HepG2 (cell line): ENCODE data around the gene CYP4F2. TPM values are rescaled to one million over a fixed set of nuclear protein-coding genes. Genes with fewer than 3 reads are reported as not detected.
A peak's percentile ranks its signal among the peaks of the same experiment; 100 is the strongest.

Source experiments
- ATAC-seq: fragments of 200-7000 bp; cut with Tn5 transposase; 3 replicates; pipeline ENCODE4 v1.9.1; 2020; ENCODE audit warnings: mild to moderate bottlenecking, moderate library complexity
- BruUV-seq: library from RNA; stranded (reverse); fragments of 400-500 nt; replicated peaks from 2 replicates; lab custom pipeline; 2021; lab: Mats Ljungman, UMichigan
- CTCF ChIA-PET: fragments of 300-600 bp; formaldehyde crosslinking; extraction: SDS; loops from one replicate; lab custom pipeline; 2021; ENCODE audit warnings: low total read pairs, inconsistent platforms, low intra/inter-chr PET ratio; lab: Yijun Ruan, JAX
- POLR2A ChIA-PET: fragments of 350-600 bp; sonication (Branson Sonifier 250); formaldehyde crosslinking; loops from one replicate; lab custom pipeline; 2020; ENCODE audit warnings: antibody characterized with exemption, inconsistent platforms; lab: Yijun Ruan, JAX
- DNase-seq: peaks from one replicate; pipeline ENCODE4 v3.0.0-alpha.2; 2015; ENCODE audit warnings: low spot score
- FAIRE-seq: peaks from 3 replicates; lab custom pipeline; 2011; peaks lifted over from hg19 to GRCh38; lab: Jason Lieb, UNC
- H2AFZ ChIP-seq: one replicate; pipeline ENCODE4 v1.6.1; 2011; ENCODE audit warnings: low read length, inconsistent platforms
- H3K27ac ChIP-seq: fragments of 300-600 bp; 3 replicates; pipeline ENCODE4 v1.8.0; 2011; ENCODE audit warnings: mixed run types, mild to moderate bottlenecking, mixed read lengths, low read length, inconsistent platforms; ENCODE audit not compliant: insufficient read depth; ENCODE audit errors: extremely low read length
- H3K27me3 ChIP-seq, 2 experiments: fragments of 200-600 bp in 1 of 2; 2 replicates in 1 of 2; 3 replicates in 1 of 2; pipeline versions ENCODE4 v1.6.0 to v1.8.0; 2011; ENCODE audit warnings: low read length in 2 of 2, mild to moderate bottlenecking in 2 of 2, moderate library complexity in 2 of 2, inconsistent platforms in 1 of 2; ENCODE audit not compliant: insufficient read depth in 2 of 2, control insufficient read depth in 1 of 2
- H3K36me3 ChIP-seq, 2 experiments: fragments of 200-600 bp in 1 of 2; replicated peaks in 1 of 2; 2 replicates in 1 of 2; 3 replicates in 1 of 2; pipeline versions ENCODE4 v1.5.1 to v1.8.0; 2011; ENCODE audit warnings: low read length in 2 of 2, inconsistent platforms in 1 of 2; ENCODE audit not compliant: insufficient read depth in 2 of 2, control insufficient read depth in 1 of 2
- H3K4me1 ChIP-seq: 2 replicates; pipeline ENCODE4 v1.5.1; 2012; ENCODE audit warnings: low read length, inconsistent platforms; ENCODE audit not compliant: insufficient read depth
- H3K4me2 ChIP-seq: 2 replicates; pipeline ENCODE4 v1.6.0; 2011; ENCODE audit warnings: low read depth, low read length, inconsistent platforms
- H3K4me3 ChIP-seq, 3 experiments: fragments of 200-600 bp in 1 of 3; sonication (generic), shearing (Covaris generic) in 1 of 3; replicated peaks in 1 of 3; 2 replicates each; pipeline ENCODE4 v1.5.1; 2011 to 2016; ENCODE audit warnings: low read length in 3 of 3, inconsistent platforms in 2 of 3, low read depth in 2 of 3, mild to moderate bottlenecking in 2 of 3, control low read depth in 1 of 3, mixed read lengths in 1 of 3; ENCODE audit not compliant: insufficient read depth in 1 of 3
- H3K79me2 ChIP-seq: one replicate; pipeline ENCODE4 v1.6.1; 2011; ENCODE audit warnings: low read length, inconsistent platforms; ENCODE audit not compliant: insufficient read depth
- H3K9ac ChIP-seq: 2 replicates; pipeline ENCODE4 v1.6.0; 2011; ENCODE audit warnings: mild to moderate bottlenecking, low read depth, low read length, inconsistent platforms; ENCODE audit not compliant: insufficient read depth
- H3K9me3 ChIP-seq: 2 replicates; pipeline ENCODE4 v1.5.1; 2012; ENCODE audit warnings: mild to moderate bottlenecking, low read length
- H4K20me1 ChIP-seq: 2 replicates; pipeline ENCODE4 v1.6.0; 2011; ENCODE audit warnings: inconsistent platforms, mild to moderate bottlenecking, low read length, moderate library complexity; ENCODE audit not compliant: insufficient read depth
- MNT ChIP-seq: fragments of 450-650 bp; IDR thresholded peaks from 2 replicates; pipeline ENCODE4 v1.6.1; 2016
- SKI ChIP-seq: fragments of 450-650 bp; IDR thresholded peaks from one replicate; pipeline ENCODE4 v1.6.1; 2018; ENCODE audit warnings: mild to moderate bottlenecking; ENCODE audit not compliant: partially characterized antibody
- SMAD3 ChIP-seq: sonication (generic); formaldehyde crosslinking; IDR thresholded peaks from 2 replicates; pipeline ENCODE4 v1.4.0; 2020; ENCODE audit warnings: missing genetic modification reagents
- SRSF9 ChIP-seq: fragments of 200-400 bp; formaldehyde crosslinking; IDR thresholded peaks from 2 replicates; pipeline ENCODE4 v1.6.1; 2018; ENCODE audit warnings: borderline replicate concordance, mild to moderate bottlenecking, low read depth, low read length; ENCODE audit not compliant: insufficient read depth, poor library complexity, severe bottlenecking
- ZNF142 ChIP-seq: sonication (generic); formaldehyde crosslinking; IDR thresholded peaks from 2 replicates; pipeline ENCODE4 v1.4.0; 2020; ENCODE audit warnings: missing genetic modification reagents
- ZNF318 ChIP-seq: sonication (generic); formaldehyde crosslinking; IDR thresholded peaks from 2 replicates; pipeline ENCODE4 v1.4.0; 2020; ENCODE audit warnings: mild to moderate bottlenecking, missing genetic modification reagents
- ZNF414 ChIP-seq: sonication (generic); formaldehyde crosslinking; IDR thresholded peaks from 2 replicates; pipeline ENCODE4 v1.5.0; 2020; ENCODE audit warnings: missing genetic modification reagents
- ZNF709 ChIP-seq: sonication (generic); formaldehyde crosslinking; IDR thresholded peaks from 2 replicates; pipeline ENCODE4 v1.5.0; 2020; ENCODE audit warnings: mild to moderate bottlenecking, missing genetic modification reagents
- WGBS: methylation state at CpG from one replicate; pipeline ENCODE4 v1.1.6; 2017; ENCODE audit warnings: low lambda C conversion rate; 5-methylcytosine and 5-hydroxymethylcytosine counted together
- in situ Hi-C: cut with HindIII; loops from 2 replicates; pipeline ENCODE4 v1.10.0; 2017; ENCODE audit warnings: low pct_unique_long_range_greater_than_20kb; ENCODE audit not compliant: extremely low pct_ligation_motif_present
- intact Hi-C: fragments of 100-400 bp; cut with micrococcal nuclease; formaldehyde crosslinking; loops from one replicate; pipeline ENCODE4 v1.10.0; 2022; ENCODE audit not compliant: unreplicated experiment
- polyA plus RNA-seq, 8 experiments: library from polyadenylated mRNA; depleted of rRNA in 3 of 8; stranded (reverse) in 7 of 8; unstranded in 1 of 8; fragments of >200 nt; fragmentation: Illumina TruSeq in 4 of 8; extraction: Trizol in 4 of 8; gene quantifications; 2 replicates each; pipeline versions ENCODE4 v1.2.1 to v1.2.3, GENCODE V29; 2011 to 2016; ENCODE audit warnings: low read depth in 4 of 8, missing spikeins in 1 of 8, mixed read lengths in 1 of 8; ENCODE audit not compliant: insufficient read depth in 1 of 8
- total RNA-seq, 5 experiments: library from RNA; depleted of rRNA; stranded (reverse); fragments of >200 nt; fragmentation: Illumina TruSeq; extraction: Trizol; gene quantifications; 2 replicates each; pipeline ENCODE4 v1.2.3, GENCODE V29; 2016; ENCODE audit warnings: low read depth in 1 of 5

Gene CYP4F2
- total and polyA plus RNA-seq, 2 of the 13 experiments (the other 11 are each of a cell fraction or from before 2014, with no cell fraction given), result 3.7 to 3.9 TPM

DNA sequence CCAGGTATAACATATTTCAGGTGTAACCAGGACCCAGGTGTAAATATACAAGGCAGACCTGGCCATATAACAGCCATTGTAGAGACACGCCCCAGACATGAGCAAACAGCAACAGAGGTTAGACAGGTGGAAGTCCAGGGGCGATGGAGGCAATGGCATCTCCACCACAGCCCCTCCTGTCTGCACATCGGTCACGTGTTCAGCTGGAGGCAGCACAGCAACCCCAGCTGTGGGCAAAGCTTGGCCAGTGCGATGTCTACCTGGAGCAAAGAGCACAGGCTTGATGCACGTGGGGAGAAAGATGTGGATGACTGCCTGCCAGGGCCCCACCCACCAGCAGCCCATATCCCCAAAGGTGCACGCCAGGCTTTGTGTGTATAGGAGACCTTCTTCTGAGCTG, 4.4 kb downstream of the CYP4F2 start:
- in situ Hi-C loops (no loop called here), intact Hi-C loops (no loop called here)
- FAIRE-seq (no peak), DNase-seq (no peak), ATAC-seq (peak; percentile 35)
- H2AFZ ChIP-seq, result no peak overlapping the region
- CTCF ChIA-PET, result no interaction called here
- peaks cover 34% of the 10 kb centered on the region for H3K4me1 ChIP-seq
- H3K36me3 ChIP-seq, result no peaks in the 10 kb centered on the region
- no peak overlapping the region for H3K9ac ChIP-seq
- no peak overlapping the region for H3K4me2 ChIP-seq
- POLR2A ChIA-PET, result no interaction called here
- H3K27ac ChIP-seq, result no peak overlapping the region
- 9% methylated on average over 7 of the region's 7 CpGs for WGBS
- H3K79me2 ChIP-seq, result no peaks in the 10 kb centered on the region
- H4K20me1 ChIP-seq, result no peaks in the 10 kb centered on the region
- no peaks in the 10 kb centered on the region for H3K9me3 ChIP-seq
- no peaks in the 10 kb centered on the region for H3K27me3 ChIP-seq
- no peak overlapping the region for H3K4me3 ChIP-seq
- BruUV-seq, result no TSS peak
- peak; percentile 11; the same call in 1 of the 2 replicates for TF ChIP-seq MNT
- no peak for TF ChIP-seq ZNF414 (CRISPR knock-in tag)
- TF ChIP-seq SRSF9, result no peak
- TF ChIP-seq SMAD3 (CRISPR knock-in tag), result no peak
- no peak for TF ChIP-seq ZNF318 (CRISPR knock-in tag)
- TF ChIP-seq SKI, result no peak
- TF ChIP-seq ZNF709 (CRISPR knock-in tag), result no peak
- TF ChIP-seq ZNF142 (CRISPR knock-in tag), result no peak
